ENCODE results near the gene TRMT1. TPM values are rescaled to one million over a fixed set of nuclear protein-coding genes. Genes with fewer than 3 reads are reported as not detected.

The TRMT1 gene
- total RNA-seq, 2 experiments from 2014 or later: 59.8 to 60.3 TPM

- peak; percentile 10 for ATAC-seq
- ChIA-PET POLR2A (interaction anchor here (0.6 to 3.3 kb wide), 26 partner anchors 11 to 1219 kb away, joined by 3 to 183 read pairs (median 4); partner anchors contain the start of gene NACC1), CTCF (interaction anchor here (0.7 to 3.7 kb wide), 12 partner anchors 9 to 107 kb away, joined by 3 to 29 read pairs (median 6); no protein-coding TSS in a partner anchor)
- peaks cover 2% of the 10 kb centered on the region for H3K27me3 Mint-ChIP-seq (ENCODE audit: low read depth)
- DNase-seq: peak; percentile 86
- H3K27ac Mint-ChIP-seq: peak overlapping the region; percentile 94
- H3K36me3 Mint-ChIP-seq (ENCODE audit: low read depth): peaks cover 46% of the 10 kb centered on the region
- H3K9me3 Mint-ChIP-seq (ENCODE audit: insufficient read depth): no peaks in the 10 kb centered on the region
- peak overlapping the region; percentile 99 for H3K4me3 Mint-ChIP-seq
- peaks cover 50% of the 10 kb centered on the region for H3K4me1 Mint-ChIP-seq (ENCODE audit: low read depth)
These were observed 39.2 kb upstream of the TRMT1 start for GRCh38 chr19:13155472-13156359.

- ATAC-seq: peak; percentile 8
- Mint-ChIP-seq H3K36me3 (ENCODE audit: low read depth) (peaks cover 45% of the 10 kb centered on the region), H3K4me3 (peak overlapping the region; percentile 99), H3K4me1 (ENCODE audit: low read depth) (peaks cover 47% of the 10 kb centered on the region), H3K27me3 (ENCODE audit: low read depth) (peaks cover 2% of the 10 kb centered on the region), H3K9me3 (ENCODE audit: insufficient read depth) (no peaks in the 10 kb centered on the region), H3K27ac (peak overlapping the region; percentile 94)
- POLR2A ChIA-PET: interaction anchor here (0.6 to 3.3 kb wide), 28 partner anchors 12 to 1220 kb away, joined by 3 to 183 read pairs (median 4); partner anchors contain the start of gene NACC1
- CTCF ChIA-PET: interaction anchor here (0.7 to 3.7 kb wide), 12 partner anchors 9 to 108 kb away, joined by 3 to 29 read pairs (median 6); no protein-coding TSS in a partner anchor
- DNase-seq: peak; percentile 86
These were observed 38.5 kb upstream of the TRMT1 start for GRCh38 chr19:13154911-13155471.

- H3K4me3 Mint-ChIP-seq: peak overlapping the region; percentile 99
- H3K36me3 Mint-ChIP-seq (ENCODE audit: low read depth): peaks cover 41% of the 10 kb centered on the region
- POLR2A ChIA-PET: interaction anchor here (0.9 to 3.3 kb wide), 13 partner anchors 13 to 822 kb away, joined by 3 to 183 read pairs (median 6); no protein-coding TSS in a partner anchor
- peaks cover 2% of the 10 kb centered on the region for H3K27me3 Mint-ChIP-seq (ENCODE audit: low read depth)
- DNase-seq: peak; percentile 71
- H3K27ac Mint-ChIP-seq: peak overlapping the region; percentile 94
- ATAC-seq: no peak
- CTCF ChIA-PET: interaction anchor here (1.1 to 3.7 kb wide), 8 partner anchors 10 to 109 kb away, joined by 4 to 29 read pairs (median 8); no protein-coding TSS in a partner anchor
- H3K4me1 Mint-ChIP-seq (ENCODE audit: low read depth): peaks cover 43% of the 10 kb centered on the region
- H3K9me3 Mint-ChIP-seq (ENCODE audit: insufficient read depth): no peaks in the 10 kb centered on the region
These were observed 37.8 kb upstream of the TRMT1 start for GRCh38 chr19:13154241-13154778.

GRCh38 chr19:13153569-13154240, 37.2 kb upstream of the TRMT1 start:
- ChIA-PET CTCF (interaction anchor here (1.5 to 3.7 kb wide), 4 partner anchors 11 to 124 kb away, joined by 3 to 29 read pairs (median 15); no protein-coding TSS in a partner anchor), POLR2A (interaction anchor here (0.8 to 3.3 kb wide), 18 partner anchors 9 to 694 kb away, joined by 3 to 183 read pairs (median 8); partner anchors contain the start of genes JUNB, NACC1 and TRMT1)
- peak overlapping the region; percentile 94 for H3K27ac Mint-ChIP-seq
- H3K4me3 Mint-ChIP-seq: peak overlapping the region; percentile 99
- H3K36me3 Mint-ChIP-seq (ENCODE audit: low read depth): peaks cover 41% of the 10 kb centered on the region
- peaks cover 2% of the 10 kb centered on the region for H3K27me3 Mint-ChIP-seq (ENCODE audit: low read depth)
- H3K4me1 Mint-ChIP-seq (ENCODE audit: low read depth): peaks cover 43% of the 10 kb centered on the region
- no peaks in the 10 kb centered on the region for H3K9me3 Mint-ChIP-seq (ENCODE audit: insufficient read depth)
- ATAC-seq (no peak), DNase-seq (peak; percentile 30)

- Mint-ChIP-seq H3K36me3 (ENCODE audit: low read depth) (peaks cover 36% of the 10 kb centered on the region), H3K27ac (peak overlapping the region; percentile 94), H3K9me3 (ENCODE audit: insufficient read depth) (no peaks in the 10 kb centered on the region), H3K4me1 (ENCODE audit: low read depth) (peaks cover 40% of the 10 kb centered on the region), H3K4me3 (peak overlapping the region; percentile 99), H3K27me3 (ENCODE audit: low read depth) (peaks cover 2% of the 10 kb centered on the region)
- CTCF ChIA-PET: interaction anchor here (1.2 to 2.1 kb wide), 8 partner anchors 11 to 125 kb away, joined by 3 to 15 read pairs (median 6); partner anchors contain the start of gene NACC1
- DNase-seq (peak; percentile 97), ATAC-seq (peak; percentile 38)
- POLR2A ChIA-PET: interaction anchor here (0.7 to 2.2 kb wide), 37 partner anchors 10 to 964 kb away, joined by 3 to 134 read pairs (median 4); partner anchors contain the start of genes C19orf53, CALR, JUNB and NACC1
These were observed 36.5 kb upstream of the TRMT1 start for GRCh38 chr19:13152974-13153568.

GRCh38 chr19:13152356-13152973, 35.9 kb upstream of the TRMT1 start:
- Mint-ChIP-seq H3K9me3 (ENCODE audit: insufficient read depth) (no peaks in the 10 kb centered on the region), H3K27me3 (ENCODE audit: low read depth) (peaks cover 2% of the 10 kb centered on the region), H3K4me3 (peak overlapping the region; percentile 99), H3K27ac (peak overlapping the region; percentile 94), H3K4me1 (ENCODE audit: low read depth) (peaks cover 34% of the 10 kb centered on the region), H3K36me3 (ENCODE audit: low read depth) (peaks cover 36% of the 10 kb centered on the region)
- peak; percentile 1 for ATAC-seq
- no peak for DNase-seq
- ChIA-PET POLR2A (interaction anchor here (0.7 to 2.2 kb wide), 40 partner anchors 10 to 965 kb away, joined by 3 to 134 read pairs (median 4); partner anchors contain the start of genes C19orf53, CALR, JUNB and NACC1), CTCF (interaction anchor here (0.7 to 2.1 kb wide), 10 partner anchors 11 to 188 kb away, joined by 3 to 15 read pairs (median 5); partner anchors contain the start of gene NACC1)

- peak overlapping the region; percentile 99 for H3K4me3 Mint-ChIP-seq
- DNase-seq (peak; percentile 97), ATAC-seq (peak; percentile 52)
- peaks cover 2% of the 10 kb centered on the region for H3K27me3 Mint-ChIP-seq (ENCODE audit: low read depth)
- CTCF ChIA-PET: interaction anchor here (0.7 to 2.1 kb wide), 10 partner anchors 12 to 187 kb away, joined by 3 to 15 read pairs (median 5); partner anchors contain the start of gene NACC1
- peaks cover 29% of the 10 kb centered on the region for H3K4me1 Mint-ChIP-seq (ENCODE audit: low read depth)
- peaks cover 38% of the 10 kb centered on the region for H3K36me3 Mint-ChIP-seq (ENCODE audit: low read depth)
- H3K27ac Mint-ChIP-seq: peak overlapping the region; percentile 99
- H3K9me3 Mint-ChIP-seq (ENCODE audit: insufficient read depth): no peaks in the 10 kb centered on the region
- POLR2A ChIA-PET: interaction anchor here (0.6 to 2.2 kb wide), 33 partner anchors 10 to 695 kb away, joined by 3 to 134 read pairs (median 4); partner anchors contain the start of genes C19orf53, CALR, JUNB and NACC1
These were observed 35.2 kb upstream of the TRMT1 start for GRCh38 chr19:13151605-13152355.

- H3K9me3 Mint-ChIP-seq (ENCODE audit: insufficient read depth): no peaks in the 10 kb centered on the region
- peaks cover 33% of the 10 kb centered on the region for H3K36me3 Mint-ChIP-seq (ENCODE audit: low read depth)
- H3K27ac Mint-ChIP-seq: peak overlapping the region; percentile 99
- peak overlapping the region; percentile 99 for H3K4me3 Mint-ChIP-seq
- CTCF ChIA-PET: interaction anchor here (1.8 to 2.3 kb wide), 4 partner anchors 17 to 112 kb away, joined by 5 to 11 read pairs (median 6); no protein-coding TSS in a partner anchor
- peak; percentile 53 for DNase-seq
- POLR2A ChIA-PET: interaction anchor here (0.5 to 2.1 kb wide), 6 partner anchors 17 to 623 kb away, joined by 3 to 11 read pairs (median 4); partner anchors contain the start of genes C19orf53 and NACC1
- ATAC-seq: no peak
- H3K4me1 Mint-ChIP-seq (ENCODE audit: low read depth): peaks cover 23% of the 10 kb centered on the region
- peaks cover 2% of the 10 kb centered on the region for H3K27me3 Mint-ChIP-seq (ENCODE audit: low read depth)
These were observed 34.5 kb upstream of the TRMT1 start for GRCh38 chr19:13150931-13151604.

Measured in activated CD8-positive, alpha-beta T cell treated with anti-CD3 and anti-CD28 coated beads, Interleukin-2, amount 10 ng/mL, durations not matched to agents 7 days and 5 days (primary cell).